HG02798 (cell line): ENCODE results near the gene EDC4.
A peak's percentile ranks its signal among the peaks of the same experiment; 100 is the strongest.
"Not testable (repeated sequence)": the region's sequence is repeated elsewhere in the genome, so short reads cannot be mapped to it uniquely, and the experiment has no call there.

Experiments used
- ATAC-seq: cut with Tn5 transposase; IDR thresholded peaks from one replicate; pipeline ENCODE4 v1.9.1; 2021; ENCODE audit warnings: mild to moderate bottlenecking; ENCODE audit not compliant: unreplicated experiment, poor library complexity

Gene EDC4

GRCh38 chr16:67893743-67894399, 21.0 kb downstream of the EDC4 start:
- no peak for ATAC-seq

- ATAC-seq: no peak
Measured at GRCh38 chr16:67897231-67897630, 24.4 kb downstream of the EDC4 start.

GRCh38 chr16:67901734-67902133, 28.9 kb downstream of the EDC4 start:
- no peak for ATAC-seq

GRCh38 chr16:67902831-67903230, 30.0 kb downstream of the EDC4 start:
- no peak for ATAC-seq

GRCh38 chr16:67907397-67908180, 34.7 kb downstream of the EDC4 start:
- ATAC-seq: no peak

- ATAC-seq: no peak
Measured at GRCh38 chr16:67909056-67909742, 36.3 kb downstream of the EDC4 start.

GRCh38 chr16:67910158-67910557, 37.3 kb downstream of the EDC4 start:
- peak; percentile 59 for ATAC-seq

GRCh38 chr16:67914758-67915495, 42.1 kb downstream of the EDC4 start:
- no peak for ATAC-seq

- ATAC-seq: not testable (repeated sequence)
Measured at GRCh38 chr16:67915496-67915769, 42.6 kb downstream of the EDC4 start.

GRCh38 chr16:67915831-67916723, 43.2 kb downstream of the EDC4 start:
- no peak for ATAC-seq

- no peak for ATAC-seq
Measured at GRCh38 chr16:67917140-67917851, 44.4 kb downstream of the EDC4 start.

GRCh38 chr16:67917852-67918236, 45.0 kb downstream of the EDC4 start:
- ATAC-seq: no peak

- no peak for ATAC-seq
Measured at GRCh38 chr16:67919622-67920221, 46.9 kb downstream of the EDC4 start.

GRCh38 chr16:67922221-67922620, 49.4 kb downstream of the EDC4 start:
- no peak for ATAC-seq

- ATAC-seq: no peak
Measured at GRCh38 chr16:67922740-67923139, 49.9 kb downstream of the EDC4 start.

- ATAC-seq: no peak
Measured at GRCh38 chr16:67923414-67924116, 50.7 kb downstream of the EDC4 start.

GRCh38 chr16:67924140-67924906, 51.5 kb downstream of the EDC4 start:
- no peak for ATAC-seq
